Breast epithelium (tissue), 4 donors: ENCODE results near the gene ELAVL1. TPM values are rescaled to one million over a fixed set of nuclear protein-coding genes. Genes with fewer than 3 reads are reported as not detected.
A peak's percentile ranks its signal among the peaks of the same experiment; 100 is the strongest.

Source experiments
- DNase-seq, 2 donors: peaks; one replicate each; pipeline ENCODE4 v3.0.0-alpha.2; 2019; ENCODE audit warnings: low spot score in 2 of 2
- H3K27ac ChIP-seq, 2 donors: fragments of 200-600 bp; sonication (generic) in 1 of 2; one replicate each; pipeline ENCODE4 v1.5.1; 2016 to 2019; ENCODE audit warnings: mild to moderate bottlenecking in 1 of 2
- H3K27me3 ChIP-seq, 2 donors: fragments of 200-600 bp; sonication (generic) in 1 of 2; one replicate each; pipeline versions ENCODE4 v1.5.1 to v1.6.0; 2017 to 2019; ENCODE audit warnings: control low read depth in 1 of 2, mild to moderate bottlenecking in 1 of 2
- H3K36me3 ChIP-seq: fragments of 200-600 bp; one replicate; pipeline ENCODE4 v1.5.1; 2019
- H3K4me1 ChIP-seq, 2 donors: fragments of 200-600 bp; sonication (generic); one replicate each; pipeline ENCODE4 v1.5.1; 2016 to 2019; ENCODE audit warnings: control low read depth in 1 of 2
- H3K4me3 ChIP-seq, 3 donors: fragments of 200-600 bp; sonication (generic); 1 replicate in 2 of 3; 2 replicates in 1 of 3; pipeline ENCODE4 v1.5.1; 2016 to 2019; ENCODE audit warnings: mild to moderate bottlenecking in 3 of 3, moderate library complexity in 2 of 3
- H3K9me3 ChIP-seq, 2 donors: fragments of 200-600 bp; sonication (generic) in 1 of 2; one replicate each; pipeline ENCODE4 v1.5.1; 2016 to 2019; ENCODE audit warnings: control low read depth in 1 of 2
- CTCF ChIP-seq, 3 donors: fragments of 450-650 bp; IDR thresholded peaks; one replicate each; pipeline ENCODE4 v1.5.1; 2016 to 2017; ENCODE audit warnings: antibody characterized with exemption in 3 of 3, mild to moderate bottlenecking in 3 of 3, moderate library complexity in 3 of 3
- POLR2A ChIP-seq: fragments of 450-650 bp; IDR thresholded peaks from one replicate; pipeline ENCODE4 v1.6.1; 2016; ENCODE audit warnings: antibody characterized with exemption, mild to moderate bottlenecking, moderate library complexity
- POLR2AphosphoS5 ChIP-seq, 3 donors: sonication (generic); formaldehyde crosslinking; IDR thresholded peaks; one replicate each; pipeline ENCODE4 v1.6.1; 2017; ENCODE audit warnings: antibody characterized with exemption in 3 of 3
- intact Hi-C: fragments of 100-400 bp; cut with DNase I; formaldehyde crosslinking; loops from one replicate; pipeline ENCODE4 v1.15.1; 2023; ENCODE audit warnings: low total_unique reads
- total RNA-seq, 3 donors: library from RNA; depleted of rRNA; stranded (reverse); fragments of >200 nt; gene quantifications; one replicate each; pipeline ENCODE4 v1.1.0, GENCODE V29; 2016

The ELAVL1 gene
- total RNA-seq, 3 donors from 2014 or later: 28.6 to 30.8 (median 29.7) TPM

GRCh38 chr19:7982651-7983099 lies 22.8 kb downstream of the ELAVL1 start:
- DNase-seq: no peak
- intact Hi-C loops: no loop called here
- H3K27ac ChIP-seq: peak overlapping the region in 1 of 2 donors; percentile 62

GRCh38 chr19:7982103-7982502 lies 23.3 kb downstream of the ELAVL1 start:
- DNase-seq: no peak
- Histone ChIP-seq H3K27ac (peak overlapping the region in 1 of 2 donors; percentile 62), H3K36me3 (peaks cover 6% of the 10 kb centered on the region), H3K27me3 (no peaks in the 10 kb centered on the region), H3K4me3 (no peak overlapping the region), H3K9me3 (no peaks in the 10 kb centered on the region), H3K4me1 (peaks cover 3 to 4% of the 10 kb centered on the region in 2 donors)
- intact Hi-C loops: no loop called here
- TF ChIP-seq POLR2A (no peak), POLR2AphosphoS5 (IDR thresholded peaks at IDR 0.05) (no peak), CTCF (IDR thresholded peaks at IDR 0.05) (no peak)

More at GRCh38 chr19:7982651-7983099, 22.8 kb downstream of the ELAVL1 start:
- H3K9me3 ChIP-seq: no peaks in the 10 kb centered on the region
- H3K4me3 ChIP-seq: no peak overlapping the region
- no peaks in the 10 kb centered on the region for H3K27me3 ChIP-seq
- TF ChIP-seq POLR2AphosphoS5 (IDR thresholded peaks at IDR 0.05) (no peak), POLR2A (no peak), CTCF (IDR thresholded peaks at IDR 0.05) (no peak)
- H3K4me1 ChIP-seq: peaks cover 8 to 9% of the 10 kb centered on the region in 2 donors
- peaks cover 6% of the 10 kb centered on the region for H3K36me3 ChIP-seq

GRCh38 chr19:7981661-7982060 lies 23.8 kb downstream of the ELAVL1 start:
- Histone ChIP-seq H3K27ac (peak overlapping the region; percentile 29 to 62), H3K36me3 (peaks cover 6% of the 10 kb centered on the region)
- TF ChIP-seq POLR2A: no peak

GRCh38 chr19:7981199-7981598 lies 24.2 kb downstream of the ELAVL1 start:
- Histone ChIP-seq H3K4me3 (no peak overlapping the region), H3K9me3 (no peaks in the 10 kb centered on the region), H3K4me1 (peaks cover 0 to 3% of the 10 kb centered on the region in 2 donors), H3K36me3 (peaks cover 6% of the 10 kb centered on the region), H3K27ac (peak overlapping the region in 1 of 2 donors; percentile 62), H3K27me3 (no peaks in the 10 kb centered on the region)
- no peak for TF ChIP-seq POLR2AphosphoS5 (IDR thresholded peaks at IDR 0.05)
- no peak for TF ChIP-seq CTCF (IDR thresholded peaks at IDR 0.05)
- no peak for TF ChIP-seq POLR2A
- no peak for DNase-seq
- intact Hi-C loops: no loop called here

More at GRCh38 chr19:7981661-7982060, 23.8 kb downstream of the ELAVL1 start:
- H3K4me1 ChIP-seq: peaks cover 0 to 4% of the 10 kb centered on the region in 2 donors
- H3K9me3 ChIP-seq: no peaks in the 10 kb centered on the region
- intact Hi-C loops: no loop called here
- H3K4me3 ChIP-seq: no peak overlapping the region
- DNase-seq: no peak
- H3K27me3 ChIP-seq: no peaks in the 10 kb centered on the region

GRCh38 chr19:7980635-7981121 lies 24.8 kb downstream of the ELAVL1 start:
- H3K4me3 ChIP-seq: no peak overlapping the region
- H3K27me3 ChIP-seq: no peaks in the 10 kb centered on the region
- no peaks in the 10 kb centered on the region for H3K4me1 ChIP-seq
- no peaks in the 10 kb centered on the region for H3K9me3 ChIP-seq
- H3K27ac ChIP-seq: no peak overlapping the region
- H3K36me3 ChIP-seq: peaks cover 6% of the 10 kb centered on the region
- no peak for DNase-seq
- TF ChIP-seq CTCF (IDR thresholded peaks at IDR 0.05): no peak
- TF ChIP-seq POLR2AphosphoS5 (IDR thresholded peaks at IDR 0.05): no peak
- no peak for TF ChIP-seq POLR2A
- intact Hi-C loops: no loop called here
